GM12872 (cell line): Measurements from ENCODE around the gene CPB2.

Experiments
- TF ChIP-seq, protein P1 (sequence below): IDR thresholded peaks from 3 replicates; pipeline ENCODE4 v1.5.1; 2011; ENCODE audit warnings: low read depth, mild to moderate bottlenecking, low read length, moderate library complexity; ENCODE audit not compliant: insufficient read depth

CPB2 gene

DNA sequence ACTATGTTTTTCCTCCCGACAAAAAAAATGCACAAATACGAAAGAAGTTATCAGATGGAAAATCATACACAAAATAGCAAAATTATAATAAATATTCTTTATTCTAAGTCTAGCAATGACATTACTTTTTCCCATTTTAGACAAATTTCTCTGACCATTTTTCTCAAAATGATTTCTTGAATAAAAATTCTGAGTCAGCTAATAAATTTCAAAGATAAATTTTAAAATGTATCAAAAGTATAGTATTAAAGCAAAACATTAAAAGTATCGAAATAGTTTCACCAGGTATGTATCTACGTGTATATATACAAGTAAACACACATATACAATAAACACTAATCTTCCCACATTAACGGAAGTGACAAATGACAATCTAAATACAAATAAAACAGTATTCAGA is 61.2 kb downstream of the CPB2 start:
- TF ChIP-seq, protein P1, sequence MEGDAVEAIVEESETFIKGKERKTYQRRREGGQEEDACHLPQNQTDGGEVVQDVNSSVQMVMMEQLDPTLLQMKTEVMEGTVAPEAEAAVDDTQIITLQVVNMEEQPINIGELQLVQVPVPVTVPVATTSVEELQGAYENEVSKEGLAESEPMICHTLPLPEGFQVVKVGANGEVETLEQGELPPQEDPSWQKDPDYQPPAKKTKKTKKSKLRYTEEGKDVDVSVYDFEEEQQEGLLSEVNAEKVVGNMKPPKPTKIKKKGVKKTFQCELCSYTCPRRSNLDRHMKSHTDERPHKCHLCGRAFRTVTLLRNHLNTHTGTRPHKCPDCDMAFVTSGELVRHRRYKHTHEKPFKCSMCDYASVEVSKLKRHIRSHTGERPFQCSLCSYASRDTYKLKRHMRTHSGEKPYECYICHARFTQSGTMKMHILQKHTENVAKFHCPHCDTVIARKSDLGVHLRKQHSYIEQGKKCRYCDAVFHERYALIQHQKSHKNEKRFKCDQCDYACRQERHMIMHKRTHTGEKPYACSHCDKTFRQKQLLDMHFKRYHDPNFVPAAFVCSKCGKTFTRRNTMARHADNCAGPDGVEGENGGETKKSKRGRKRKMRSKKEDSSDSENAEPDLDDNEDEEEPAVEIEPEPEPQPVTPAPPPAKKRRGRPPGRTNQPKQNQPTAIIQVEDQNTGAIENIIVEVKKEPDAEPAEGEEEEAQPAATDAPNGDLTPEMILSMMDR = no peak

DNA sequence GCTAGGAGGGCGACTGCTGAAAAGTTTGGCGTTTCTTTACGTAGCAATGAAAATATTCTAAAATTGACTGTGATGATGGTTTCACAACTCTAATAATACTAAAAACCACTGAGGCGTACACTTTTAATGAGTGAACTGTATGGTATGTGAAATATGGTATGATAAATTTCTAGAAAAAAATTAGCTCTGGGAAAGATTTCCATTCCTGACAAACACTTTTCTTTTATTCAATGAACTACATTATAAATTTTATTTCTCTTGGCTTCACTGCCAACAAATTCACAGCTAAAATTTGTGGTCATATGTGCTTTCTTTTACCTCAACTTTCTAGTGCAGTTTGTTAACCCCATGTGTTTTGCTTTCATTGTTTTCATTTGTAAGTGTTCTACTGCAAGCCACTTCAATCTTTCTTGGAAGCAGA is 63.4 kb downstream of the CPB2 start:
- TF ChIP-seq, protein P1 = no peak

DNA sequence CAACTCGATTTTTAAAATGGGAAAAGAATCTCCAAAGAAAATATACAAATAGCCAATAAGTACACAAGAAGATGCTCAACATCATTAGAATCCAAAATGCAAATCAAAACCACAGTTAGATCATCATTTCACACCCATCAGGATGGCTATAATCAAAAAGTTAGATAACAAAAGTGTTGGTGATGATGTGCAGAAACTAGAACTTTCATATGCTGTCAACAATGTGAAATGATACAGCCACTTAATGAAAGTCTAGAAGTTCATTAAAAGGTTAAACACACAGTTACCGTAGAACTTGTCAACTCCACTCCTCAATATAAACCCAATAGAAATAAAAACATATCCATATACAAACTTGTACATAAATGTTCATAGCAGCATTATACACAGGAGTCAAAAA is 64.1 kb downstream of the CPB2 start:
- TF ChIP-seq, protein P1 = no peak

DNA sequence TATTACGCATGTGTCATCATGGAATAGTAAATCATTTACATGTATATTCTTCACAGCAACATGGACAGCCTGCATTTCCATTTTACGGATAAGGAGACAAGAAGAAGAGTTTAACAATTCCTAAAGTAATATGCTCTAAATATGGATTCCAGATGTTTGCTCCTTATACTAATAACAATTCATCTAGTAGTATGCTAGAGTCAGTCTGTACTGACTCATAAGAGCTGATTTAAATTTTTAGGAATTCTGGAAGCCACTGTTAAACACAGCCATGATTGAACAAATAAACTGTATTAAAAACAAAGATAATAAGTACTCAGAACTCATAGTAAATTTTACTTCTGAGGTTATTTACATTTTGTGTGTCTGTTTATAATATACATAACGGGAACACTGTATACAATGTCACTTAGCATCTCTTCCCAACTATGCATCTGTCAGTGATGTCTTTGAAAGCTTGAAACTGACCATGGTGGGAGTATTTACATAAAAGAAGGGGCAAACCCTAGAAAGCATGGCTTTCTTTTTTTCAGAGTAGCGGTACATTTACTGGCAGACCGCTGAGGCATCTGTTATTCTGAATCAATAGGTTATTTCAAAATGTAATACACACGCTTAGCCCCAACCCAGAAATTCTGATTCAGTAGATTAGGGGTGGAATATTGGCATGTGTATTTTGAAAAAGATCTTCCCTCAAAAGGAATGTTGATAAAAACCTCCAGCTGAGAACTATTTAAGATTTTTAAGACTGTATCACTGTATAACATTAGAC is 65.2 kb downstream of the CPB2 start:
- TF ChIP-seq, protein P1 = no peak

DNA sequence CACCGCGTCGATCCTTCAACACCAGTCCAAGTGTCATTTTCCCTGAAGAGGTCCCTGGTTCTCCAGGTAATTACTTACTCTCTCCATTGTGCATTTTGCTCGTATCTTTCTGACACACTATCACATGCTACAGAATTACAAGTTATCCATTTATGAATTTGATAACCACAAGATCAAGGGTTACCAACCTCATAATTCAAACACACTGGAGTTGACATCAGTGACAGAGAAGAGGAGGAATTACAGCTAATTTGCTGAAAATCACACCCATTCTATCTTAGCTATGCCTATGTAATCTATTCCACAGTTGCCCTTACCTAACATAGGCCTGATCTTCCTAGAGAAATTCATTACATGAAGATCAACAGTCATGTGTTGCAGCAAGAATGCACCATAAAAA is 66.5 kb downstream of the CPB2 start:
- TF ChIP-seq, protein P1 = no peak

DNA sequence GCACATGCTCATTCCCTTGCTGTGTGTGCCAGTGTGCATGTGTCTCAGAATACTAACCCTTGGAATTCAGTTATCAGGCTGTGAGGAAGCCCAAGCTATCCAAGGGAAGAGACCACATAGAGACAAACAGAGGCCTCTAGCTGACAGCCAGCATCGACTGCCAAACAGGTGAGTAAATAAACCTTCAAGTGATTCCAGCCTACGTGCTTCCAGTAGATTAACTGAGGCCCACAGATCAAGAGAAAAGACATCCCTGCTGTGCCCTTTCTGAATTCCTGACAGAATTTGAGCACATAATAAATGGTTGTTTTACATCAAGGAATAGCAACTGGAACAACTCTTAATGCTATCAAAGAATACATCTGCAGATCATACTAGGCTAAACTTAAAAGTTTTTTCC is 69.8 kb downstream of the CPB2 start:
- TF ChIP-seq, protein P1 = no peak

DNA sequence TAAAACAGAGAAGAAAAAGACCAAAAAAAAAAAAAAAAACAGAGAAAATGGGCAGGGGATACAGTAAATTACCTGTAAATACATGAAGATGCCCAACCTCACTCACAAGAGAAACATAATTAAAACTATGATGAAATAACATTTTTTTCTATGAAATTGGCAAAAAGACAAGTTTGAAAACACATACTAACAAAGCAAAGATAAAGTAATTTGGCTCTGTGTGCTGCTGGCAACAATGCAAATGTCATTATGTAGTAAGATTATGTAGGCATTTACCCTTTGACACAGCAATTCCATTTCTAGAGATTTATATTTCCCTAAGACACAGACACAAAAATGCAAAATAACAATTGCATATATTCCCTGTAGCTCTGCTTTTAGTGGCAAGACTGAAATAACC is 72.5 kb downstream of the CPB2 start:
- TF ChIP-seq, protein P1 = no peak
